K562 (cell line): Measurements from ENCODE around the gene EMID1. TPM values are rescaled to one million over a fixed set of nuclear protein-coding genes. Genes with fewer than 3 reads are reported as not detected.

Source experiments
- KAT2B ChIP-seq: IDR thresholded peaks from one replicate; pipeline ENCODE4 v1.6.1; 2012; ENCODE audit warnings: low read depth, mild to moderate bottlenecking, control low read depth, inconsistent platforms, low read length, moderate library complexity
- SNRNP70 ChIP-seq: fragments of 200-400 bp; formaldehyde crosslinking; optimal IDR thresholded peaks from 2 replicates; pipeline ENCODE3; 2017; ENCODE audit warnings: low read depth, low read length
- ZNF184 ChIP-seq: sonication (generic); formaldehyde crosslinking; IDR thresholded peaks from 2 replicates; pipeline ENCODE4 v1.5.0; 2020; ENCODE audit warnings: missing genetic modification reagents
- ZNF407 ChIP-seq: fragments of 450-650 bp; IDR thresholded peaks from 2 replicates; pipeline ENCODE4 v1.6.1; 2016; ENCODE audit warnings: low read depth
- polyA plus RNA-seq, 8 experiments: library from polyadenylated mRNA; depleted of rRNA in 4 of 8; stranded (reverse) in 5 of 8; unstranded in 3 of 8; fragments of >200 nt; fragmentation: Nextera tagmentation in 2 of 8; fragmentation: Illumina TruSeq in 1 of 8; extraction: Ambion mirVana in 2 of 8; extraction: Trizol in 1 of 8; gene quantifications; 2 replicates each; pipeline versions ENCODE4 v1.2.1 to v1.2.3, GENCODE V29; 2011 to 2014; ENCODE audit warnings: inconsistent platforms in 1 of 8, missing spikeins in 1 of 8
- total RNA-seq, 7 experiments: library from RNA; depleted of rRNA in 6 of 7; stranded (reverse); fragments of >200 nt in 6 of 7; fragmentation: Illumina TruSeq in 2 of 7; extraction: Trizol in 2 of 7; gene quantifications; 2 replicates each; pipeline versions ENCODE4 v1.2.1 to v1.2.3, GENCODE V29; 2011 to 2021; ENCODE audit warnings: low replicate concordance in 1 of 7
- TF ChIP-seq, protein P1 (sequence below): fragments of 250-450 bp; sonication (Bioruptor Pico); IDR thresholded peaks from 2 replicates; pipeline ENCODE4 v1.4.0; 2020
- TF ChIP-seq, protein P2 (sequence below): fragments of 450-650 bp; conservative IDR thresholded peaks from 2 replicates; pipeline ENCODE4 v1.6.1; 2016; ENCODE audit warnings: missing genetic modification characterization, low read depth, mild to moderate bottlenecking, control low read depth, missing compliant biosample characterization

The EMID1 gene
- total and polyA plus RNA-seq, 9 of the 15 experiments (the other 6 are each of a cell fraction or from before 2014, with no cell fraction given), result 0.15 to 7.2 (median 2.7) TPM

DNA sequence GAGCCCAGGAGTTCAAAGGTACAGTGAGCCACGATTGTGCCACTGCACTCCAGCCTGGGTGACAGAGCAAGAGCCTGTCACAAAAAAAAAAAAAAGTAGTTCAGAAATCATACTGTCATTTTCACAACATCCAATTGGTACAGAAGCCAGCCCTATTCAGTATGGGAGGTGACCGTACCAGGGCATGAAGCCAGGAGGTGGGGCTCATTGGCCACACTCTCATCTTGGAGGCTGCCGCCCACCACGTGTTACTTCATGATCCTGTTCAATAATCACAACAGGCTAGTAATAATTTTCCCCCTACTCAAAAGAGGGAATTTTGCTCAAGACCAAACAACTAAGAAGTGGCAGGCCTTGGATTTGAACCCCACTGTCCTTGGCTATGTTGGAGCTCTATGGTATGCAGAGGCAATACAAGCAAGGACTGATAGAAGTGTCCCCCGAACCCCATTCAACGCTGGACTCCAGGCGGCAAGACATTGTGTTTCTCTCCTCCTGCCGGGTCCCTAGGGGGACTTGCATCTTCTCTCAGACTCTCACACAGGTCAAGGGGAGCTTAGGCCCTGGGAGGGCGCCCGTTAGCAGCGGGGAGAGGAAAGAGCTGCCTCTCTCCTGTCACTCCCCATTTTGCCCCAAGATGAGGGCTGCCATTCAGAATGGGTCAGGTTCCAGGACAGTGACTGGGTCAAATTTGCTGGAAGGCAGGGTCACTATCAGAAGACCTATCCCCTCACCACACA, 40.2 kb upstream of the EMID1 start (continued):
- no peak for TF ChIP-seq ZNF407
- no peak for TF ChIP-seq ZNF184 (CRISPR knock-in tag)
- TF ChIP-seq, protein P1, sequence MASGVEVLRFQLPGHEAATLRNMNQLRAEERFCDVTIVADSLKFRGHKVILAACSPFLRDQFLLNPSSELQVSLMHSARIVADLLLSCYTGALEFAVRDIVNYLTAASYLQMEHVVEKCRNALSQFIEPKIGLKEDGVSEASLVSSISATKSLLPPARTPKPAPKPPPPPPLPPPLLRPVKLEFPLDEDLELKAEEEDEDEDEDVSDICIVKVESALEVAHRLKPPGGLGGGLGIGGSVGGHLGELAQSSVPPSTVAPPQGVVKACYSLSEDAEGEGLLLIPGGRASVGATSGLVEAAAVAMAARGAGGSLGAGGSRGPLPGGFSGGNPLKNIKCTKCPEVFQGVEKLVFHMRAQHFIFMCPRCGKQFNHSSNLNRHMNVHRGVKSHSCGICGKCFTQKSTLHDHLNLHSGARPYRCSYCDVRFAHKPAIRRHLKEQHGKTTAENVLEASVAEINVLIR (CRISPR knock-in tag), result no peak
- TF ChIP-seq KAT2B, result no peak
- TF ChIP-seq, protein P2, sequence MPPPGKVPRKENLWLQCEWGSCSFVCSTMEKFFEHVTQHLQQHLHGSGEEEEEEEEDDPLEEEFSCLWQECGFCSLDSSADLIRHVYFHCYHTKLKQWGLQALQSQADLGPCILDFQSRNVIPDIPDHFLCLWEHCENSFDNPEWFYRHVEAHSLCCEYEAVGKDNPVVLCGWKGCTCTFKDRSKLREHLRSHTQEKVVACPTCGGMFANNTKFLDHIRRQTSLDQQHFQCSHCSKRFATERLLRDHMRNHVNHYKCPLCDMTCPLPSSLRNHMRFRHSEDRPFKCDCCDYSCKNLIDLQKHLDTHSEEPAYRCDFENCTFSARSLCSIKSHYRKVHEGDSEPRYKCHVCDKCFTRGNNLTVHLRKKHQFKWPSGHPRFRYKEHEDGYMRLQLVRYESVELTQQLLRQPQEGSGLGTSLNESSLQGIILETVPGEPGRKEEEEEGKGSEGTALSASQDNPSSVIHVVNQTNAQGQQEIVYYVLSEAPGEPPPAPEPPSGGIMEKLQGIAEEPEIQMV (tag), result no peak
- TF ChIP-seq SNRNP70, result no peak
